ENCODE data around the gene CDKN2B-AS1.

- TF ChIP-seq CTCF (IDR thresholded peaks at IDR 0.05; ENCODE audit: insufficient read depth, low read length, poor library complexity, severe bottlenecking) (no peak), EZH2phosphoT487 (conservative IDR thresholded peaks at IDR 0.05; ENCODE audit: low read length) (no peak)
These were observed 35.6 kb downstream of the CDKN2B-AS1 start for GRCh38 chr9:22030101-22030598.

Data from SU-DHL-6 (cell line).